HK-2 (cell line): Measurements from ENCODE around the gene ITGB6.
"Not testable (repeated sequence)": the region's sequence is repeated elsewhere in the genome, so short reads cannot be mapped to it uniquely, and the experiment has no call there.

Experiments used
- DNase-seq: peaks from one replicate; pipeline ENCODE4 v3.0.0-alpha.2; 2018; ENCODE audit not compliant: unreplicated experiment

Gene ITGB6

GRCh38 chr2:160181146-160181836 is 18.8 kb downstream of the ITGB6 start:
- not testable (repeated sequence) for DNase-seq

- not testable (repeated sequence) for DNase-seq
These were observed 19.4 kb downstream of the ITGB6 start for GRCh38 chr2:160180690-160181089.

- no peak for DNase-seq
These were observed 19.9 kb downstream of the ITGB6 start for GRCh38 chr2:160180172-160180571.

GRCh38 chr2:160175169-160176134 is 24.6 kb downstream of the ITGB6 start:
- DNase-seq = no peak

GRCh38 chr2:160174322-160174721 is 25.8 kb downstream of the ITGB6 start:
- DNase-seq = no peak

- DNase-seq = no peak
These were observed 30.1 kb downstream of the ITGB6 start for GRCh38 chr2:160169988-160170387.

GRCh38 chr2:160169471-160169870 is 30.6 kb downstream of the ITGB6 start:
- no peak for DNase-seq

- DNase-seq = no peak
These were observed 31.2 kb downstream of the ITGB6 start for GRCh38 chr2:160168878-160169277.

GRCh38 chr2:160167089-160167740 is 32.9 kb downstream of the ITGB6 start:
- no peak for DNase-seq

GRCh38 chr2:160165996-160166395 is 34.1 kb downstream of the ITGB6 start:
- no peak for DNase-seq

- DNase-seq = no peak
These were observed 35.0 kb downstream of the ITGB6 start for GRCh38 chr2:160165081-160165480.

GRCh38 chr2:160157861-160158829 is 41.9 kb downstream of the ITGB6 start:
- no peak for DNase-seq

GRCh38 chr2:160156665-160157064 is 43.4 kb downstream of the ITGB6 start:
- DNase-seq = no peak

GRCh38 chr2:160156100-160156499 is 44.0 kb downstream of the ITGB6 start:
- no peak for DNase-seq

GRCh38 chr2:160148419-160148818 is 51.7 kb downstream of the ITGB6 start:
- not testable (repeated sequence) for DNase-seq

GRCh38 chr2:160145471-160145870 is 54.6 kb downstream of the ITGB6 start:
- no peak for DNase-seq

GRCh38 chr2:160144280-160144990 is 55.6 kb downstream of the ITGB6 start:
- DNase-seq = no peak

GRCh38 chr2:160142472-160142871 is 57.6 kb downstream of the ITGB6 start:
- DNase-seq = no peak

- DNase-seq = no peak
These were observed 58.2 kb downstream of the ITGB6 start for GRCh38 chr2:160141912-160142311.

GRCh38 chr2:160141419-160141818 is 58.7 kb downstream of the ITGB6 start:
- DNase-seq = no peak

GRCh38 chr2:160140471-160140870 is 59.6 kb downstream of the ITGB6 start:
- no peak for DNase-seq
